Gastrocnemius medialis (tissue), 4 donors: ENCODE measurements around the gene BDKRB1. TPM values are rescaled to one million over a fixed set of nuclear protein-coding genes. Genes with fewer than 3 reads are reported as not detected.

ENCODE experiments used
- ATAC-seq, 2 donors: fragments of 150-250 bp; one replicate each; pipeline ENCODE4 v1.9.1; 2016
- DNase-seq, 2 donors: peaks; one replicate each; pipeline ENCODE4 v3.0.0-alpha.2; 2019
- H3K27ac ChIP-seq, 4 donors: fragments of 200-600 bp; sonication (generic); 1 replicate in 1 of 4; 2 replicates in 3 of 4; pipeline ENCODE4 v1.5.1; 2016 to 2018; ENCODE audit warnings: mild to moderate bottlenecking in 2 of 4, moderate library complexity in 1 of 4
- H3K27me3 ChIP-seq, 3 donors: fragments of 200-600 bp; sonication (generic) in 2 of 3; 1 replicate in 1 of 3; 2 replicates in 2 of 3; pipeline versions ENCODE4 v1.5.1 to v1.6.0; 2016 to 2019; ENCODE audit warnings: mild to moderate bottlenecking in 1 of 3, moderate library complexity in 1 of 3
- H3K36me3 ChIP-seq, 2 donors: fragments of 200-600 bp; sonication (generic) in 1 of 2; one replicate each; pipeline ENCODE4 v1.5.1; 2017 to 2018
- H3K4me1 ChIP-seq, 2 donors: fragments of 200-600 bp; sonication (generic) in 1 of 2; one replicate each; pipeline ENCODE4 v1.5.1; 2016 to 2017; ENCODE audit warnings: mild to moderate bottlenecking in 2 of 2
- H3K4me3 ChIP-seq, 4 donors: fragments of 200-600 bp; sonication (generic) in 3 of 4; 1 replicate in 1 of 4; 2 replicates in 3 of 4; pipeline ENCODE4 v1.5.1; 2016 to 2019; ENCODE audit warnings: mild to moderate bottlenecking in 2 of 4
- H3K9me3 ChIP-seq, 3 donors: fragments of 200-600 bp; sonication (generic) in 2 of 3; 1 replicate in 1 of 3; 2 replicates in 2 of 3; pipeline ENCODE4 v1.5.1; 2016 to 2019
- POLR2A ChIP-seq, 2 donors: fragments of 450-650 bp; IDR thresholded peaks; one replicate each; pipeline ENCODE4 v1.6.1; 2017; ENCODE audit warnings: antibody characterized with exemption in 2 of 2, mild to moderate bottlenecking in 2 of 2, moderate library complexity in 2 of 2
- in situ Hi-C, 4 donors: fragments of 200-750 bp; cut with MboI; loops; one replicate each; pipeline versions ENCODE4 v1.15.0 to v1.8.0; 2017; ENCODE audit warnings: low sequenced_read_pairs in 4 of 4
- intact Hi-C: fragments of 100-400 bp; cut with DNase I; formaldehyde crosslinking; loops from one replicate; pipeline ENCODE4 v1.15.1; 2023; ENCODE audit warnings: low total_unique reads
- total RNA-seq, 4 donors: library from RNA; depleted of rRNA; stranded (reverse); fragments of >200 nt; gene quantifications; one replicate each; pipeline versions ENCODE4 v1.1.0 to v1.2.3, GENCODE V29; 2016
- TF ChIP-seq, protein P1 (sequence below), 5 experiments: fragments of 450-650 bp in 3 of 5; fragments of 200-600 bp in 2 of 5; sonication (generic) in 2 of 5; IDR thresholded peaks in 4 of 5; conservative IDR thresholded peaks in 1 of 5; 1 replicate in 4 of 5; 2 replicates in 1 of 5; pipeline ENCODE4 v1.5.1; 2016 to 2019; ENCODE audit warnings: antibody characterized with exemption in 5 of 5, mild to moderate bottlenecking in 3 of 5, moderate library complexity in 3 of 5

The BDKRB1 gene
- total RNA-seq, 4 donors from 2014 or later: not detected

DNA sequence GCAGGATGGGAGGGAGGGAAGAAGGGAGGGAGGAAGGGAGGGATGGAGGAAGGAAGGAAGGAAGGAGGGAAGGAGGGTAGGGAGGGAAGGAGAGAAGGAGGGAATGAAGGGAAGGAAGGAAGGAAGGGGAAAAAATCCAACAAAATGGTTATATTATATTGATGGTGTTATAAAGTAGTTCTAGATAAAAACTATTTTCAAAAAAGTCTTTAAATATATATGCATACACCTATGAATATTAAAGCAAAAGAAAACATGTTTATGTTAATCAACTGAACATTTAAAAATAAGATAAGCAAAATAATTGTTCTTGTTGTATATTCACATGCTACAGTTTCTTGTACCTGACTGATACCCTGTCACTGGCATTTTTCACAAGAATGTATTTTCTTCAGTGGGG lies 1.9 kb downstream of the BDKRB1 start:
- in situ Hi-C loops (loop anchor here in 1 of 4 donors (25.0 kb wide), 1 partner anchor 696 kb away; no protein-coding TSS in a partner anchor), intact Hi-C loops (no loop called here)
- peaks cover 0 to 3% of the 10 kb centered on the region in 2 donors for H3K4me1 ChIP-seq
- H3K27me3 ChIP-seq: peaks cover 0 to 9% (median 5%) of the 10 kb centered on the region in 3 donors
- TF ChIP-seq, protein P1, sequence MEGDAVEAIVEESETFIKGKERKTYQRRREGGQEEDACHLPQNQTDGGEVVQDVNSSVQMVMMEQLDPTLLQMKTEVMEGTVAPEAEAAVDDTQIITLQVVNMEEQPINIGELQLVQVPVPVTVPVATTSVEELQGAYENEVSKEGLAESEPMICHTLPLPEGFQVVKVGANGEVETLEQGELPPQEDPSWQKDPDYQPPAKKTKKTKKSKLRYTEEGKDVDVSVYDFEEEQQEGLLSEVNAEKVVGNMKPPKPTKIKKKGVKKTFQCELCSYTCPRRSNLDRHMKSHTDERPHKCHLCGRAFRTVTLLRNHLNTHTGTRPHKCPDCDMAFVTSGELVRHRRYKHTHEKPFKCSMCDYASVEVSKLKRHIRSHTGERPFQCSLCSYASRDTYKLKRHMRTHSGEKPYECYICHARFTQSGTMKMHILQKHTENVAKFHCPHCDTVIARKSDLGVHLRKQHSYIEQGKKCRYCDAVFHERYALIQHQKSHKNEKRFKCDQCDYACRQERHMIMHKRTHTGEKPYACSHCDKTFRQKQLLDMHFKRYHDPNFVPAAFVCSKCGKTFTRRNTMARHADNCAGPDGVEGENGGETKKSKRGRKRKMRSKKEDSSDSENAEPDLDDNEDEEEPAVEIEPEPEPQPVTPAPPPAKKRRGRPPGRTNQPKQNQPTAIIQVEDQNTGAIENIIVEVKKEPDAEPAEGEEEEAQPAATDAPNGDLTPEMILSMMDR (IDR thresholded peaks at IDR 0.05 in 4 of 5, conservative IDR thresholded peaks at IDR 0.05 in 1 of 5): no peak
- no peak for TF ChIP-seq POLR2A (IDR thresholded peaks at IDR 0.05)
- no peak overlapping the region for H3K27ac ChIP-seq
- H3K4me3 ChIP-seq: no peak overlapping the region
- ATAC-seq (no peak), DNase-seq (no peak)
- H3K36me3 ChIP-seq: no peaks in the 10 kb centered on the region
- no peaks in the 10 kb centered on the region for H3K9me3 ChIP-seq

DNA sequence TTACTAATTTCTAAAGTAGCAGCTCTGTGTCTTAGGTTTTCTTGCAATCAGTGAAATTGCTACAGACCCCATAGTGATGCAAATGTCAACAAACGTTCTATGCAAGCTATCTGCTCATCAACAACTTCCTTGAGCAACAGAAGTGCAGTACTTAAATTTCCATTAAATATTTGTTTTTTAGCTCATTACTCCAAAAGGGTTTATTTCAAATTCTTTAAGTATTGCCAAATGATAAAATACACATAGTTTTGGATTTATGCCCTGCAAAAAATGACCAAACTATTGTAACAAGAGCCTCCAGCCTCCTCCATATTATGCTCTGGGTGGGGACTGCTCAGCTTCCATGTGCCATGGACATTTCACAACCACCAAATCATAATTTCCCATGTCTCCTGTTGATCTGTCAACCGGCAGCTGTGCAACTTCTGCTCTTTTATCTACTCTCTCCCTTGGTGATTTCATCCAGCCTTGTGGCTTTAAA lies 4.4 kb downstream of the BDKRB1 start:
- Histone ChIP-seq H3K4me1 (peaks cover 0 to 3% of the 10 kb centered on the region in 2 donors), H3K36me3 (no peaks in the 10 kb centered on the region), H3K9me3 (no peaks in the 10 kb centered on the region), H3K4me3 (no peak overlapping the region), H3K27ac (no peak overlapping the region), H3K27me3 (peaks cover 0 to 9% (median 5%) of the 10 kb centered on the region in 3 donors)
- DNase-seq: no peak
- intact Hi-C loops: no loop called here
- in situ Hi-C loops: loop anchor here in 1 of 4 donors (25.0 kb wide), 1 partner anchor 698 kb away; no protein-coding TSS in a partner anchor
- TF ChIP-seq, protein P1 (IDR thresholded peaks at IDR 0.05 in 4 of 5, conservative IDR thresholded peaks at IDR 0.05 in 1 of 5): no peak
- TF ChIP-seq POLR2A (IDR thresholded peaks at IDR 0.05): no peak
- ATAC-seq: no peak

DNA sequence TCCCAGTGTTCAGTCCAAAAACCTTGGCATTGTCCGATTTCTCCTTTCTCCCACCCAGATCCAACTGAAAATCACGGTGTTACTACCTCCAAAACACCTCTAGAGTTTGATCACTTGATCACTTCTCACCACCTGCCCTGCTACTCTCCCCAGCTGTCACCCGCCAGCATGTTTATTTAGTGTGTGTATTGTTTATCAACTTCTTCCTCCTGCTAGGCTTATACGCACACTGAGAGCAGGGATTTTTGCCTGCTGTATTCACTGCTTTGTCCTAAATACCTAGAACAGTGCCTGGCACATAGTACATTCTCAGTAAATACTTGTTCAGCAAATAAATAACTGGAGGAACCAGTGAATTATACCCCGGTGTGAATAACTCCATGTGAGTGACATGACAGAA lies 5.0 kb downstream of the BDKRB1 start:
- in situ Hi-C loops (loop anchor here in 1 of 4 donors (25.0 kb wide), 1 partner anchor 699 kb away; no protein-coding TSS in a partner anchor), intact Hi-C loops (no loop called here)
- TF ChIP-seq POLR2A (IDR thresholded peaks at IDR 0.05): no peak
- TF ChIP-seq, protein P1 (IDR thresholded peaks at IDR 0.05 in 4 of 5, conservative IDR thresholded peaks at IDR 0.05 in 1 of 5): no peak
- H3K27me3 ChIP-seq: peaks cover 0 to 9% (median 5%) of the 10 kb centered on the region in 3 donors
- ATAC-seq: no peak
- H3K4me1 ChIP-seq: no peaks in the 10 kb centered on the region
- DNase-seq: no peak
- no peak overlapping the region for H3K27ac ChIP-seq
- H3K36me3 ChIP-seq: no peaks in the 10 kb centered on the region
- no peak overlapping the region for H3K4me3 ChIP-seq
- H3K9me3 ChIP-seq: no peaks in the 10 kb centered on the region

DNA sequence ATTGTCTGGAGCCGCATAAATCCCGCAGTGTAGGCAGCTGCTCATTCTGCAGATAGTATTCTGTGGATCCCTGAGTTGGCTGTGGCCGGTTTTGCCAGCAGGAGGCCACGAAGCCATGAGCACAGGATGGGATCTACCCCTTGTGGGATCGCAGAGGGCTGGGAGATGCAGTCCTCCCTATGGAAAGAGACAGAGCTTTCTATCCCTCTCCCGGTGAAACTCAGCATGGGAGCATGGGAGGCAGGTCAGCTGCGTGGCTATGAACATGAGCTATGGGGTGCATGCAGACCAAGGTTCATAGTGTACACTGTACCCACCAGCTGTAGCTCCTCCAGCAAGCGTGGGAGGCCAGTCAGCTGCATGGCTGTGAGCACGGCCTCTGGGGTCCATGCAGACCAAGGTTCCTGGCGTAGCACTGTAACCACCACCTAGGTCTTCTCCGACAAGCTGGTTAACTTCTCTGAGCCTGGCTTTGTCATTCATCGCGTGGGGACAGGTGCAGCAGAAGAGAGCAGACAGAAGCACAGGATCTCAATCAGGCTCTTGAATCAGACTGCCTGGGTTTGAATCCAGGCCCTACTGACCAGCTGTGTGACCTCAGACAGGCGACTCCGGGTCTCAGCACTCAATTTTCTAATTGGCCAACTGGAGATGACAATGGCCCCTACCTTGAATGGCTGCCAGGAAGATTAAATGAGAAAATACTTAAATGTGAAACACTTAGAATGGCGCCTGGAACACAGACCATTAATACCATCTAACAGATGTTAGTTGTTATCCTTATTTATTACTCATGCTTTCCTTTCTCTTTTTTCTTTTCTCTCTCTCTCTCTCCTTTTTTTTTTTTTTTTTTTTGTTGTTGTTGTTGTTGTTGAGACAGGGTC lies 6.0 kb downstream of the BDKRB1 start:
- in situ Hi-C loops: loop anchor here in 1 of 4 donors (25.0 kb wide), 1 partner anchor 700 kb away; no protein-coding TSS in a partner anchor
- DNase-seq (no peak), ATAC-seq (no peak)
- H3K9me3 ChIP-seq: no peaks in the 10 kb centered on the region
- no peaks in the 10 kb centered on the region for H3K36me3 ChIP-seq
- peaks cover 0 to 9% (median 3%) of the 10 kb centered on the region in 3 donors for H3K27me3 ChIP-seq
- H3K27ac ChIP-seq: no peak overlapping the region
- intact Hi-C loops: no loop called here
- TF ChIP-seq, protein P1 (IDR thresholded peaks at IDR 0.05 in 4 of 5, conservative IDR thresholded peaks at IDR 0.05 in 1 of 5): no peak
- no peak for TF ChIP-seq POLR2A (IDR thresholded peaks at IDR 0.05)
- no peak overlapping the region for H3K4me3 ChIP-seq
- no peaks in the 10 kb centered on the region for H3K4me1 ChIP-seq
